SK-N-SH treated with all-trans-retinoic acid at 6 μM for 48 hours (cell line): ENCODE data around the gene RELL1.
A peak's percentile ranks its signal among the peaks of the same experiment; 100 is the strongest.

Experiments used
- ATAC-seq: fragments of 200-7000 bp; cut with Tn5 transposase; 3 replicates; pipeline ENCODE4 v1.9.1; 2020; ENCODE audit warnings: mild to moderate bottlenecking, moderate library complexity
- ARNTL ChIP-seq: fragments of 450-650 bp; formaldehyde crosslinking; IDR thresholded peaks from 2 replicates; pipeline ENCODE4 v1.5.0; 2020; ENCODE audit warnings: low read depth, mild to moderate bottlenecking, moderate library complexity, borderline replicate concordance
- BACH2 ChIP-seq: fragments of 250-450 bp; sonication (Bioruptor Pico); IDR thresholded peaks from 2 replicates; pipeline ENCODE4 v1.9.0; 2021; ENCODE audit warnings: mild to moderate bottlenecking, borderline replicate concordance
- CSRNP3 ChIP-seq: fragments of 250-450 bp; sonication (Bioruptor Pico); IDR thresholded peaks from 2 replicates; pipeline ENCODE4 v1.5.1; 2021; ENCODE audit warnings: mild to moderate bottlenecking, moderate library complexity
- ESRRG ChIP-seq: fragments of 250-450 bp; sonication (Bioruptor Pico); IDR thresholded peaks from 2 replicates; pipeline ENCODE4 v1.6.1; 2021; ENCODE audit warnings: mild to moderate bottlenecking
- GLIS3 ChIP-seq: fragments of 250-450 bp; sonication (Bioruptor Pico); IDR thresholded peaks from 2 replicates; pipeline ENCODE4 v1.5.0; 2020; ENCODE audit warnings: mild to moderate bottlenecking, moderate library complexity
- ISL1 ChIP-seq: fragments of 250-450 bp; sonication (Bioruptor Pico); IDR thresholded peaks from 2 replicates; pipeline ENCODE4 v2.1.2; 2022; ENCODE audit warnings: mild to moderate bottlenecking, moderate library complexity
- OSR1 ChIP-seq: fragments of 250-450 bp; sonication (Bioruptor Pico); IDR thresholded peaks from 2 replicates; pipeline ENCODE4 v1.8.0; 2022; ENCODE audit warnings: moderate library complexity, mild to moderate bottlenecking, inconsistent platforms
- POU6F1 ChIP-seq: fragments of 250-450 bp; sonication (Bioruptor Pico); IDR thresholded peaks from 2 replicates; pipeline ENCODE4 v1.8.0; 2021; ENCODE audit warnings: low read depth, mild to moderate bottlenecking, moderate library complexity, borderline replicate concordance
- PPARA ChIP-seq: fragments of 250-450 bp; sonication (Bioruptor Pico); IDR thresholded peaks from 2 replicates; pipeline ENCODE4 v1.5.0; 2020; ENCODE audit warnings: mild to moderate bottlenecking, borderline replicate concordance
- RARB ChIP-seq: fragments of 250-450 bp; sonication (Bioruptor Pico); IDR thresholded peaks from 2 replicates; pipeline ENCODE4 v1.8.0; 2021; ENCODE audit warnings: mild to moderate bottlenecking, moderate library complexity
- SNAI2 ChIP-seq: fragments of 250-450 bp; sonication (Bioruptor Pico); IDR thresholded peaks from 2 replicates; pipeline ENCODE4 v1.5.0; 2020; ENCODE audit warnings: mild to moderate bottlenecking, moderate library complexity
- TCF4 ChIP-seq: fragments of 250-450 bp; sonication (Bioruptor Pico); IDR thresholded peaks from 2 replicates; pipeline ENCODE4 v1.8.0; 2021; ENCODE audit warnings: mild to moderate bottlenecking, moderate library complexity, borderline replicate concordance
- TOX ChIP-seq: fragments of 250-450 bp; sonication (Bioruptor Pico); IDR thresholded peaks from 2 replicates; pipeline ENCODE4 v1.8.0; 2021; ENCODE audit warnings: mild to moderate bottlenecking, moderate library complexity, borderline replicate concordance
- TSHZ2 ChIP-seq: fragments of 250-450 bp; sonication (Bioruptor Pico); IDR thresholded peaks from 2 replicates; pipeline ENCODE4 v1.5.0; 2020; ENCODE audit warnings: mild to moderate bottlenecking, moderate library complexity
- ZC3H10 ChIP-seq: fragments of 250-450 bp; sonication (Bioruptor Pico); IDR thresholded peaks from 2 replicates; pipeline ENCODE4 v1.5.1; 2021; ENCODE audit warnings: mild to moderate bottlenecking, moderate library complexity
- ZFP3 ChIP-seq: fragments of 250-450 bp; sonication (Bioruptor Pico); IDR thresholded peaks from 2 replicates; pipeline ENCODE4 v1.5.0; 2020; ENCODE audit warnings: mild to moderate bottlenecking, moderate library complexity
- ZFP30 ChIP-seq: fragments of 450-650 bp; formaldehyde crosslinking; IDR thresholded peaks from 2 replicates; pipeline ENCODE4 v1.5.0; 2022; ENCODE audit warnings: mild to moderate bottlenecking, moderate library complexity
- ZNF565 ChIP-seq: fragments of 450-650 bp; formaldehyde crosslinking; conservative IDR thresholded peaks from 2 replicates; pipeline ENCODE4 v1.5.0; 2020; ENCODE audit warnings: low read depth, mild to moderate bottlenecking, moderate library complexity
- ZNF70 ChIP-seq: fragments of 450-650 bp; formaldehyde crosslinking; IDR thresholded peaks from 2 replicates; pipeline ENCODE4 v1.5.0; 2020; ENCODE audit warnings: mild to moderate bottlenecking, moderate library complexity
- ZNF8 ChIP-seq: fragments of 450-650 bp; formaldehyde crosslinking; IDR thresholded peaks from 2 replicates; pipeline ENCODE4 v1.5.0; 2020; ENCODE audit warnings: mild to moderate bottlenecking, moderate library complexity
- TF ChIP-seq, protein P1 (sequence below): fragments of 250-450 bp; sonication (Bioruptor Pico); IDR thresholded peaks from 2 replicates; pipeline ENCODE4 v1.8.0; 2020; ENCODE audit warnings: mild to moderate bottlenecking, moderate library complexity, borderline replicate concordance

Gene RELL1

GRCh38 chr4:37607018-37607417 is 79.2 kb downstream of the RELL1 start:
- ATAC-seq, result no peak
- TF ChIP-seq BACH2 (no peak), ESRRG (CRISPR knock-in tag) (no peak), ZNF8 (no peak), TCF4 (CRISPR knock-in tag) (no peak), POU6F1 (CRISPR knock-in tag) (no peak), SNAI2 (no peak), ISL1 (CRISPR knock-in tag) (no peak)

DNA sequence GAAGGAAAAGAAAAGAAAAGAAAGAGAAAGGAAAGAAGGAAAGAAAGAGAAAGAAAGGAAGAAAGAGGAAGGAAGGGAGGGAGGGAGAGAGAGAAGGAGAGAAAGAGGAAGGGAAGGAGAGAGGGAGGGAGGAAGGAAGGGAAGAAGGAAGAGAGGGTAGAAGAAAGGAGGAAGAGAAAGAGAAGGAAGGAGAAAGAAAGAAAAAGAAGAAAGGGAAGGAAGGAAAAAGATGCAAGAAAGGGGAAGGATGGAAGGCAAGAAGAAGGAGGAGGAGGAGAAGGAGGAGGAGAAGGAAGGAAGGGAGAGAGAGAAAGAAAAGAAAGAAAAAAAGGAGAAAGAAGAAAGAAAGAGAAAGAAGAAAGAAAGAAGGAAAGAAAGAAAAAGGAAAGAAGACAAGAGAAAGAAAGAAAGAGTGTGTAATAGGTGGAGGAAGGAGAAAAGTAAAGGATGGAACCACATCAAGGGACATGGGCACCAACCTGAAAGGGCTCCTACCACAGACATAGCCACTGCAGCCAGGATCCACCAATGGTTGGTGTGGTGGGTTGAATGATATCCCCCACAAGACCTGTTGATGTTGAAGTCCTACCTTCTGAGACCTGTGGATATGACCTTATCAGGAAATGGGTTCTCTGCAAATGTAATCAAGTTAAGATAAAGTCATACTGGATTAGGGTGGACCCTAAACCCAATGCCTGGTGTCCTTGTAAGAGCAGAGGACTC is 80.2 kb downstream of the RELL1 start:
- ATAC-seq, result no peak
- TF ChIP-seq ZFP3 (CRISPR knock-in tag), result no peak
- TF ChIP-seq ARNTL, result no peak
- TF ChIP-seq, protein P1, sequence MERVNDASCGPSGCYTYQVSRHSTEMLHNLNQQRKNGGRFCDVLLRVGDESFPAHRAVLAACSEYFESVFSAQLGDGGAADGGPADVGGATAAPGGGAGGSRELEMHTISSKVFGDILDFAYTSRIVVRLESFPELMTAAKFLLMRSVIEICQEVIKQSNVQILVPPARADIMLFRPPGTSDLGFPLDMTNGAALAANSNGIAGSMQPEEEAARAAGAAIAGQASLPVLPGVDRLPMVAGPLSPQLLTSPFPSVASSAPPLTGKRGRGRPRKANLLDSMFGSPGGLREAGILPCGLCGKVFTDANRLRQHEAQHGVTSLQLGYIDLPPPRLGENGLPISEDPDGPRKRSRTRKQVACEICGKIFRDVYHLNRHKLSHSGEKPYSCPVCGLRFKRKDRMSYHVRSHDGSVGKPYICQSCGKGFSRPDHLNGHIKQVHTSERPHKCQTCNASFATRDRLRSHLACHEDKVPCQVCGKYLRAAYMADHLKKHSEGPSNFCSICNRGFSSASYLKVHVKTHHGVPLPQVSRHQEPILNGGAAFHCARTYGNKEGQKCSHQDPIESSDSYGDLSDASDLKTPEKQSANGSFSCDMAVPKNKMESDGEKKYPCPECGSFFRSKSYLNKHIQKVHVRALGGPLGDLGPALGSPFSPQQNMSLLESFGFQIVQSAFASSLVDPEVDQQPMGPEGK (CRISPR knock-in tag), result no peak
- TF ChIP-seq PPARA (CRISPR knock-in tag), result no peak
- TF ChIP-seq RARB (CRISPR knock-in tag), result no peak

GRCh38 chr4:37604461-37604860 is 81.7 kb downstream of the RELL1 start:
- peak; percentile 26; the same call in 1 of the 3 replicates for ATAC-seq
- TF ChIP-seq ZNF8 (no peak), GLIS3 (CRISPR knock-in tag) (no peak), ZFP3 (CRISPR knock-in tag) (no peak)

- TF ChIP-seq ZNF70 (CRISPR knock-in tag), result no peak
- no peak for TF ChIP-seq ZFP3 (CRISPR knock-in tag)
- TF ChIP-seq OSR1 (CRISPR knock-in tag), result no peak
- no peak for TF ChIP-seq ZC3H10 (CRISPR knock-in tag)
- no peak for TF ChIP-seq TOX (CRISPR knock-in tag)
- TF ChIP-seq POU6F1 (CRISPR knock-in tag), result no peak
- no peak for TF ChIP-seq BACH2
- no peak for TF ChIP-seq ISL1 (CRISPR knock-in tag)
- TF ChIP-seq PPARA (CRISPR knock-in tag), result no peak
- no peak for TF ChIP-seq SNAI2
- no peak for TF ChIP-seq CSRNP3 (CRISPR knock-in tag)
- ATAC-seq, result no peak
Measured at GRCh38 chr4:37603711-37604110, 82.5 kb downstream of the RELL1 start.

DNA sequence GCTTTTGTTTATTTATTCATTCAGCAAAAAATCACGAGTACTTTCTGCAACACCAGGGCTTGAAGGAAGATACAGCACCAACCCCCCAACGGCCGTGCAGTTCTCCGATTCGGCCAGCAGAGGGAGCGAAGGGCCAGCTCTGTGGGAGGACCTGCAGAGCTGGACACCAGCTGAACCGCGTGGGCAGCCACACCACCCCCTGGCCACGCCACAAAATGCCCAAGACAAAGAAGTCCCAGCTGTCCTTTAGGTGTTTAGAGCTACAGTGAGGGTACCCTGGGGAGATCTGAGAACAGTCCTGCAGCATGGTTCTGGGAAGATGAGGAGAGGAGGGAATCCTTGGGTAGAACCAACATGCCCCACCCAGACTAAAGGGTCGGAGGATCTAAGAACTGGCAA is 83.1 kb downstream of the RELL1 start:
- ATAC-seq, result peak; percentile 97
- TF ChIP-seq CSRNP3 (CRISPR knock-in tag) (no peak), TOX (CRISPR knock-in tag) (no peak), ZNF565 (no peak), PPARA (CRISPR knock-in tag) (no peak), BACH2 (no peak), ZFP30 (CRISPR knock-in tag) (no peak), ESRRG (CRISPR knock-in tag) (no peak), TCF4 (CRISPR knock-in tag) (no peak), TSHZ2 (CRISPR knock-in tag) (no peak)
- TF ChIP-seq, protein P1 (CRISPR knock-in tag), result no peak
